ENCODE results near the gene PPFIBP1.

DNA sequence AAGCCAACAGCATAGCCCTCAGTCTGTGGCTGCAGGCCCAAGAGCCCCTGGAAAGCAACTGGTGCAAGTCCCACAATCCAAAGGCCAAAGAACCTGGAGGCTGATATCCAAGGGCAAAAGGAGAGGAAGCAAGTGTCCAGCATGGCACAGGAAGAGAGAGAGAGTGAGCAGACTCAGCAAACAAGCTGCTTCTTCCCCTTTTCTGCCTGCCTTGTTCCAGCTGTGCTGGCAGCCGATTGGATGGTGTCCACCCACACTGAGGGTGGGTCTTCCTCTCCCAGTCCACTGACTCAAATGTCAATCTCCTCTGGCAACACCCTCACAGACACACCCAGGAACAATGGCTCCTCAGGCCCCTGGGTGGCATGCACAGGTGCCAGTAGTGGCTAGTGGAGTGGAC lies 44.0 kb upstream of the PPFIBP1 start:
- no peak for TF ChIP-seq CTCF (IDR thresholded peaks at IDR 0.05)
- no peak for TF ChIP-seq REST (IDR thresholded peaks at IDR 0.05; ENCODE audit: insufficient read depth in 1 of 2, low read depth in 2 of 2, low read length in 1 of 2)
- no peak for TF ChIP-seq POLR2AphosphoS5 (IDR thresholded peaks at IDR 0.05; ENCODE audit: low read depth, low read length)
- TF ChIP-seq SIN3A (IDR thresholded peaks at IDR 0.05; ENCODE audit: borderline replicate concordance, insufficient read depth, low read depth, low read length), result no peak
